Endothelial cell (in vitro differentiated cells): ENCODE measurements around the gene COG6. TPM values are rescaled to one million over a fixed set of nuclear protein-coding genes. Genes with fewer than 3 reads are reported as not detected.

ENCODE experiments used
- DNase-seq: peaks from one replicate; pipeline ENCODE4 v3.0.0; 2021; ENCODE audit warnings: low spot score
- H3K27ac Mint-ChIP-seq: one replicate; pipeline ENCODE4 v1.8.0; 2021; ENCODE audit warnings: mixed read lengths, inconsistent platforms; ENCODE audit not compliant: unreplicated experiment
- H3K27me3 Mint-ChIP-seq: one replicate; pipeline ENCODE4 v1.8.0; 2021; ENCODE audit warnings: mild to moderate bottlenecking, moderate library complexity, mixed read lengths, inconsistent platforms; ENCODE audit not compliant: unreplicated experiment
- H3K36me3 Mint-ChIP-seq: one replicate; pipeline ENCODE4 v1.8.0; 2021; ENCODE audit warnings: mild to moderate bottlenecking, low read depth, mixed read lengths, inconsistent platforms; ENCODE audit not compliant: unreplicated experiment
- H3K4me1 Mint-ChIP-seq: one replicate; pipeline ENCODE4 v1.8.0; 2021; ENCODE audit warnings: mild to moderate bottlenecking, mixed read lengths, inconsistent platforms; ENCODE audit not compliant: unreplicated experiment
- H3K4me3 Mint-ChIP-seq: one replicate; pipeline ENCODE4 v1.8.0; 2021; ENCODE audit warnings: mild to moderate bottlenecking, mixed read lengths, inconsistent platforms; ENCODE audit not compliant: unreplicated experiment
- H3K9me3 Mint-ChIP-seq: one replicate; pipeline ENCODE4 v1.8.0; 2021; ENCODE audit warnings: mixed read lengths, inconsistent platforms; ENCODE audit not compliant: unreplicated experiment
- CTCF ChIP-seq: fragments of 200-600 bp; sonication (generic); IDR thresholded peaks from one replicate; pipeline ENCODE4 v1.5.0; 2021; ENCODE audit warnings: antibody characterized with exemption; ENCODE audit not compliant: unreplicated experiment
- total RNA-seq: library from RNA; stranded (reverse); fragmentation: NEBNext Ultra II Directional; extraction: Animal tissue kit (Norgen Biotek cat#: 25700); gene quantifications from one replicate; pipeline ENCODE4 v1.2.1, GENCODE V29; 2021; ENCODE audit not compliant: unreplicated experiment

COG6 gene
- total RNA-seq, 1 donor from 2014 or later = 34.1 TPM

GRCh38 chr13:39656325-39656677 lies 839 bp downstream of the COG6 start:
- no peak for TF ChIP-seq CTCF
- H3K27ac Mint-ChIP-seq = peak overlapping the region; percentile 71
- DNase-seq = no peak

GRCh38 chr13:39663508-39663907 lies 8.0 kb downstream of the COG6 start:
- H3K27me3 Mint-ChIP-seq = no peaks in the 10 kb centered on the region
- DNase-seq = no peak
- H3K36me3 Mint-ChIP-seq = peaks cover 4% of the 10 kb centered on the region
- TF ChIP-seq CTCF = no peak
- H3K4me1 Mint-ChIP-seq = no peaks in the 10 kb centered on the region
- no peaks in the 10 kb centered on the region for H3K9me3 Mint-ChIP-seq
- H3K4me3 Mint-ChIP-seq = no peak overlapping the region
- H3K27ac Mint-ChIP-seq = no peak overlapping the region

More at GRCh38 chr13:39656325-39656677, 839 bp downstream of the COG6 start:
- H3K4me3 Mint-ChIP-seq = peak overlapping the region; percentile 100
- H3K27me3 Mint-ChIP-seq = peaks cover 2% of the 10 kb centered on the region
- no peaks in the 10 kb centered on the region for H3K36me3 Mint-ChIP-seq
- peaks cover 8% of the 10 kb centered on the region for H3K4me1 Mint-ChIP-seq
- H3K9me3 Mint-ChIP-seq = no peaks in the 10 kb centered on the region

GRCh38 chr13:39663958-39664357 lies 8.5 kb downstream of the COG6 start:
- Mint-ChIP-seq H3K4me3 (no peak overlapping the region), H3K36me3 (peaks cover 4% of the 10 kb centered on the region), H3K4me1 (no peaks in the 10 kb centered on the region), H3K27me3 (no peaks in the 10 kb centered on the region), H3K27ac (no peak overlapping the region), H3K9me3 (no peaks in the 10 kb centered on the region)
- no peak for DNase-seq
- no peak for TF ChIP-seq CTCF

- no peak for DNase-seq
- H3K4me1 Mint-ChIP-seq = no peaks in the 10 kb centered on the region
- no peak overlapping the region for H3K4me3 Mint-ChIP-seq
- no peak for TF ChIP-seq CTCF
- H3K27me3 Mint-ChIP-seq = no peaks in the 10 kb centered on the region
- no peaks in the 10 kb centered on the region for H3K9me3 Mint-ChIP-seq
- H3K27ac Mint-ChIP-seq = no peak overlapping the region
- H3K36me3 Mint-ChIP-seq = peaks cover 4% of the 10 kb centered on the region
These were observed 10.3 kb downstream of the COG6 start for GRCh38 chr13:39665763-39666162.

- Mint-ChIP-seq H3K9me3 (no peaks in the 10 kb centered on the region), H3K4me3 (no peak overlapping the region), H3K4me1 (no peaks in the 10 kb centered on the region), H3K27me3 (no peaks in the 10 kb centered on the region), H3K36me3 (no peaks in the 10 kb centered on the region), H3K27ac (no peak overlapping the region)
- TF ChIP-seq CTCF = no peak
- DNase-seq = no peak
These were observed 15.0 kb downstream of the COG6 start for GRCh38 chr13:39670445-39670844.
